GM21723 (cell line): ENCODE measurements around the gene OBSL1.

Experiments used
- ATAC-seq: cut with Tn5 transposase; IDR thresholded peaks from one replicate; pipeline ENCODE4 v1.9.1; 2021; ENCODE audit warnings: mild to moderate bottlenecking, moderate library complexity; ENCODE audit not compliant: unreplicated experiment

Gene OBSL1

GRCh38 chr2:219571311-219572236, at the start of gene OBSL1:
Gene OBSL1 (minus strand): TSS chr2:219571539. CDS start chr2:219571232, 307 bp downstream.
- no peak for ATAC-seq

- no peak for ATAC-seq
Observed at GRCh38 chr2:219620546-219620945, 49.2 kb upstream of the OBSL1 start.

GRCh38 chr2:219619235-219619634, 47.9 kb upstream of the OBSL1 start:
- ATAC-seq, result no peak

- no peak for ATAC-seq
Observed at GRCh38 chr2:219618733-219619122, 47.4 kb upstream of the OBSL1 start.

DNA sequence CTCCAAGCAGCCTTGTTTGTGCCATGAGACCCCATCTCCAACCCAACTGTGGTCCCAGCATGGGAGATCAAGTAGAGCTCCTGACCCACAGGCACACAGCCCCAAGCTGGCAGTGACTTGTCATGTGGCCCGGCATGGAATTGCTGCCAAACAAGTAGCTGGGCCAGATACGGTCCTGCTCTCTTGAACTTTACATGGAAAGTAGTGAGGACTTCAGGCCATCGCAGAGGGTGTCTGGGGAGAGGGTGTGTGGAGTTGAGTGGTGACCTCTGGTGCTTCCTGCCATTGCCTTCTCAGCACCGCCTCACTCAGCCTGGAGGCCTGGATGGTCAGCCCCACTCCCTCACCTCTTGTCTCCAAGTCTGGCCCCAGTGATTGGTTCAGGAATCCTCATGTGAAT, 45.2 kb upstream of the OBSL1 start:
- ATAC-seq, result no peak

DNA sequence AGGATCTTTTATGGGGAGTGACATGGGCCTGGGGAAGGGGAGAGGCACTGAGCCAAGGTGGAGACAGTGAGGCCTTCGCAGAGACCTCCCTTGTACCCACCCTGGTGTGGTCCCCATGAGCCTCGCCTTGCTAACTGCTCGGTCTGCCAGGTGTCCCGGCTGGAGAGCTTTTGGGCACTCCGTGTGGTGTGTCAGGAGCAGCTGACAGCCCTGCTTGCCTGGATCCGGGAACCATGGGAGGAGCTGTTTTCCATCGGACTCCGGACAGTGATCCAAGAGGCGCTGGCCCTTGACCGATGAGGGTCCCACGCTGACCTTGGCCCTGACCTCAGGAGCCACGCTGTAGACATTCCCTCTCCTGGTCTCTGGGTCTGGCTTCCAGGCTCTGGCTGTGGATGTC, 44.6 kb upstream of the OBSL1 start:
- ATAC-seq, result no peak

DNA sequence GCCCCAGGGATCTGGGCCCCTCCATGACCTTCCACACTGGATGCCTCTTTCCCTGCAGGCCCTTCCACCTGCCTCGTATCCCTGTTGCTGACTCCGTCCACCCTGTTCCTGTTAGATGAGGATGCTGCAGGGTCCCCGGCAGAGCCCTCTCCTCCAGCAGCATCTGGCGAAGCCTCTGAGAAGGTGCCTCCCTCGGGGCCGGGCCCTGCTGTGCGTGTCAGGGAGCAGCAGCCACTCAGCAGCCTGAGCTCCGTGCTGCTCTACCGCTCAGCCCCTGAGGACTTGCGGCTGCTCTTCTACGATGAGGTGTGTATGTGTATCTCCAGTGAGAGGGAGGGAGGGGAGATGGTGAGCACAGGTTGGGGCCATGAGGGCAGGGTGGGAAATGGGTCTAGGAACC, 43.7 kb upstream of the OBSL1 start:
- no peak for ATAC-seq

- no peak for ATAC-seq
Observed at GRCh38 chr2:219614076-219614860, 42.9 kb upstream of the OBSL1 start.

DNA sequence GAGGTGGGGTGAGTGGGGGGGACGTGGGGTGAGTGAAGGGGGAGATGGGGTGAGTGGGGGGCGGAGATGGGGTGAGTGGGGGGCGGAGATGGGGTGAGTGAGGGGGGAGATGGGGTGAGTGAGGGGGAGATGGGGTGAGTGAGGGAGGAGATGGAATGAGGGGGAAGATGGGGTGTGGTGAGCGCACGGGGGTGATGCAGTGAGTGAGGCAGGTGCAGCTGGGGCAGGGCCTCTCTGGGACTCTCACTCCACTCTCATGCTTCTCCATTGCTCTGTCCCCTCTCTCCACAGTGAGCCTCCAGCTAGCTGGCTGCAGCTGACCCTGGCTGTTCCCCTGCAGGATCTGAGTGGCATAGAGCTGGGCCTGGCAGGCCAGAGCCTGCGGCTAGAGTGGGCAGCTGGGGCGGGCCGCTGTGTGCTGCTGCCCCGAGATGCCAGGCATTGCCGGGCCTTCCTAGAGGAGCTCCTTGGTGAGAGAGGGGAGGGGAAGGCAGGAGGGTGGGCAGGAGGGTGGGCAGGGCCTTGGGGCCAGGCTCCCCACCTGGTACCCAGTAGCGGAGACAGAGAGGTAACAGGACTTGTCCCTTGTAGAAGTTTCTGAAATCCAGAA, 42.2 kb upstream of the OBSL1 start:
- ATAC-seq, result no peak

GRCh38 chr2:219612577-219613286, 41.4 kb upstream of the OBSL1 start:
- ATAC-seq, result no peak

- ATAC-seq, result no peak
Observed at GRCh38 chr2:219611866-219612576, 40.7 kb upstream of the OBSL1 start.

DNA sequence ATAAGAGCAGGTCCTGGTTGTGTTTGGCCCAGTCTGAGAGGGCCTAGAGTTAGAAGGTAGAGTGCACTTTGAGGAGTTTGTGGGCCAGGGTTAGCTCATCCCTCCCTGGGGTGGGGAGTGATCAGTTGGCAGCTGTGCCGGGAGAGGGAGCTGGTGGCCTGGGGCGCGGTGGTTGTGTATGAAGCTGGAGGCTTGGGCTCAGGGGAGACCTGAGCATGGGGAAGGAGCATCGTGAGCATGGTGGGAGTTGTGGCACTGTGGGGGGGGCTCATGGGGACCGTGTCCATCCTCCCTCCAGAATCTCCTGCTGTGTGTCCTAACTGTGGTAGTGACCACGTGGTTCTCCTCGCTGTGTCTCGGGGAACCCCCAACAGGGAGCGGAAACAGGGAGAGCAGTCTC, 40.0 kb upstream of the OBSL1 start:
- no peak for ATAC-seq

GRCh38 chr2:219609149-219609750, 37.9 kb upstream of the OBSL1 start:
- no peak for ATAC-seq

GRCh38 chr2:219608399-219608964, 37.1 kb upstream of the OBSL1 start:
- ATAC-seq, result no peak

DNA sequence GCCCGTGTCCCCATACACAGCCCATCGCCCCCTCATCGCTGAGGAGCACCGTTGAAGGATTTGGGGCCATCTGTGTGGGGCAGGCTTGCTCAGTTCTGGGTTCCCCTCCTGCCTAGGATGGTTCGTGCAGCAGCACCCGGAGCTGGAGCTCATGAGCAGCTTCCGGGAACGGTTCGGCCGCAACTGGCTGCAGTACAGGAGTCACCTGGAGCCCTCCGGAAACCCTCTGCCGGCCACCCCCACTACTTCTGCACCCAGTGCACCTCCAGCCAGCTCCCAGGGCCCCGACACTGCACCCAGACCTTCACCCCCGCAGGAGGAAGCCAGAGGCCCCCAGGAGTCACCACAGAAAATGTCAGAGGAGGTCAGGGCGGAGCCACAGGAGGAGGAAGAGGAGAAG, 36.6 kb upstream of the OBSL1 start:
- ATAC-seq, result no peak

DNA sequence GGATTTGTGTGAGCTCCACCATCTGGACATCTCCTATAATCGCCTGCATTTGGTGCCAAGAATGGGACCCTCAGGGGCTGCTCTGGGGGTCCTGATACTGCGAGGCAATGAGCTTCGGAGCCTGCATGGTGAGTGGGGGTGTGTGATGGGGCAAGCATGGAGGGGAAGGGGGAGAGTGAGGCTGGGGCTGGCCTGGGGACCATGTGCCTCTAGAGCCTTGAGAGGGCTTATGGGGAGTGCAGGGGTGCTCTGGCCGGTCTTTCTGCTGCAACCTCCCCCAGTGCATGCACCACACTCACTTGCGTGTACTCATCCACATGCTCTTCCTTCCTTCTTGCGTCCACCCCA, 34.2 kb upstream of the OBSL1 start:
- ATAC-seq, result no peak

DNA sequence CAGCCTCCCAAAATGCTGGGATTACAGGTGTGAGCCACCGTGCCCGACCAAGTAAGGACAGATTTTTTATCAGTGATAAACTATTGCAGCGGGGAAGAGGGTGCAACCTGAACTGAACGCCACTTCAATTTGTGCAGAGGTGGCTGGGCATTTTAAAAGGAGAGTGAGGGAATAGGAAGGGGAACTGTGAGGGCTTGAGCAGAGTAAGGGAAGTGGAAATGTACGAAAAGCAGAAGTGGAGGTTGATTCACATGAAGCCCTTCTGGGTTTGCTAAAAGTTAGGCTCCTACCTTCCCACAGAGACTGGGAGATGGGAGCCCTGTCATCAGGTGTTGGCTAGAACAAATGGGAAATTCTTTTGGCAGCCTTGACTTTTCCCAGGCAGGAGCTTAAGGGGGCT, 32.4 kb upstream of the OBSL1 start:
- no peak for ATAC-seq

DNA sequence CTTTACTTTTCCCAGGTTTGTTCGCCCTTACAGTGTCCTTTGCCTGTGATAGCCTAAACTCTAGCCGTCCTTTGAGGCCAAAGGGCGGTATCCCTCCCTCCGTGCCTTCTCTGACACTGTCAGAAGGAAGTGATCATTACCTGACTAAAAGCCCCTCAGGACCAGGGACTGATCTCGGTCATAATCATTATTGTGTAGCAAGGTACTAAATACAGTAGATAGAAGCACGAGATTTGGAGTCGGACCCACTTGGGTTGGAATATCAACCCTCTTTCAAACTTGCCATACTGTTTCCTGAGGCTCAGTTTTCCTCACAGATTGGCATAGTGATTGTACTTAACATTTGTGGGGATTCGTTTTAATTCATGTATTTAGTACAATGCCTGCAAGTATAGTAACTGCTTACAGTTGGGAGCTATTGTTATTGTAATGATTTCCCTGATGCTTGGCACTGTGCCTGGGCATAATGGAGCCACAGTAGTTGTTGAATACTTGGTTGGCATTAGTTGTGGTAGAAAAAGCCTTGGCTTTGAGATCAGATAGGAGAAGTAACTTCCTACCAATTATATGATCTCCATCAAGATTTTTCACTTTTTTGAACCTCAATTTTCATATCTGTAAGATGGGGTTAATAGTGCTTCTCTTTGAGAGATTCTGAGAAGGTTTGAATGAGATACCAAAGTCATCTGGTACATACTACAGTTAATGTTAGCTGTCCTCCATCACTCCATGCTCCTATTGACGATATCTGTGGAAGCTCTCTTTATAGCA, 27.2 kb upstream of the OBSL1 start:
- no peak for ATAC-seq
